ENCODE data around the gene UGT2B7. TPM values are rescaled to one million over a fixed set of nuclear protein-coding genes. Genes with fewer than 3 reads are reported as not detected.
"Not testable (repeated sequence)": the region's sequence is repeated elsewhere in the genome, so short reads cannot be mapped to it uniquely, and the experiment has no call there.

UGT2B7 gene
- total RNA-seq, 4 donors from 2014 or later: 20.5 to 42.2 (median 28.6) TPM; not detected in 1

GRCh38 chr4:69099910-69100309 is 3.6 kb downstream of the UGT2B7 start:
- DNase-seq: no peak
- Histone ChIP-seq H3K4me3 (no peak overlapping the region), H3K36me3 (no peaks in the 10 kb centered on the region), H3K27me3 (no peaks in the 10 kb centered on the region), H3K4me1 (peaks cover 0 to 8% (median 0%) of the 10 kb centered on the region in 4 donors), H3K9me3 (no peaks in the 10 kb centered on the region), H3K27ac (no peak overlapping the region)
- no peak for TF ChIP-seq POLR2A (IDR thresholded peaks at IDR 0.05)
- TF ChIP-seq, protein P1, sequence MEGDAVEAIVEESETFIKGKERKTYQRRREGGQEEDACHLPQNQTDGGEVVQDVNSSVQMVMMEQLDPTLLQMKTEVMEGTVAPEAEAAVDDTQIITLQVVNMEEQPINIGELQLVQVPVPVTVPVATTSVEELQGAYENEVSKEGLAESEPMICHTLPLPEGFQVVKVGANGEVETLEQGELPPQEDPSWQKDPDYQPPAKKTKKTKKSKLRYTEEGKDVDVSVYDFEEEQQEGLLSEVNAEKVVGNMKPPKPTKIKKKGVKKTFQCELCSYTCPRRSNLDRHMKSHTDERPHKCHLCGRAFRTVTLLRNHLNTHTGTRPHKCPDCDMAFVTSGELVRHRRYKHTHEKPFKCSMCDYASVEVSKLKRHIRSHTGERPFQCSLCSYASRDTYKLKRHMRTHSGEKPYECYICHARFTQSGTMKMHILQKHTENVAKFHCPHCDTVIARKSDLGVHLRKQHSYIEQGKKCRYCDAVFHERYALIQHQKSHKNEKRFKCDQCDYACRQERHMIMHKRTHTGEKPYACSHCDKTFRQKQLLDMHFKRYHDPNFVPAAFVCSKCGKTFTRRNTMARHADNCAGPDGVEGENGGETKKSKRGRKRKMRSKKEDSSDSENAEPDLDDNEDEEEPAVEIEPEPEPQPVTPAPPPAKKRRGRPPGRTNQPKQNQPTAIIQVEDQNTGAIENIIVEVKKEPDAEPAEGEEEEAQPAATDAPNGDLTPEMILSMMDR (IDR thresholded peaks at IDR 0.05): no peak

GRCh38 chr4:69102668-69103067 is 6.4 kb downstream of the UGT2B7 start:
- peak in 1 of 3 donors; percentile 56 for DNase-seq
- not testable (repeated sequence) for H3K27ac ChIP-seq, H3K27me3 ChIP-seq, H3K4me1 ChIP-seq, H3K4me3 ChIP-seq, H3K9me3 ChIP-seq, H3K36me3 ChIP-seq

- no peaks in the 10 kb centered on the region for H3K27me3 ChIP-seq
- no peaks in the 10 kb centered on the region for H3K4me1 ChIP-seq
- peak overlapping the region in 2 of 4 donors; percentile 36 to 58 for H3K27ac ChIP-seq
- no peak overlapping the region for H3K4me3 ChIP-seq
- H3K9me3 ChIP-seq: no peaks in the 10 kb centered on the region
- TF ChIP-seq, protein P1 (IDR thresholded peaks at IDR 0.05): no peak
- no peak for TF ChIP-seq POLR2A (IDR thresholded peaks at IDR 0.05)
- H3K36me3 ChIP-seq: no peaks in the 10 kb centered on the region
- peak in 2 of 3 donors; percentile 61 to 73 for DNase-seq
Measured at GRCh38 chr4:69104719-69105275, 8.5 kb downstream of the UGT2B7 start.

GRCh38 chr4:69115151-69115850 is 19.0 kb downstream of the UGT2B7 start:
- not testable (repeated sequence) for H3K27me3 ChIP-seq, H3K4me1 ChIP-seq, H3K9me3 ChIP-seq, H3K27ac ChIP-seq, H3K4me3 ChIP-seq, H3K36me3 ChIP-seq
- DNase-seq: peak in 1 of 3 donors; percentile 41

DNA sequence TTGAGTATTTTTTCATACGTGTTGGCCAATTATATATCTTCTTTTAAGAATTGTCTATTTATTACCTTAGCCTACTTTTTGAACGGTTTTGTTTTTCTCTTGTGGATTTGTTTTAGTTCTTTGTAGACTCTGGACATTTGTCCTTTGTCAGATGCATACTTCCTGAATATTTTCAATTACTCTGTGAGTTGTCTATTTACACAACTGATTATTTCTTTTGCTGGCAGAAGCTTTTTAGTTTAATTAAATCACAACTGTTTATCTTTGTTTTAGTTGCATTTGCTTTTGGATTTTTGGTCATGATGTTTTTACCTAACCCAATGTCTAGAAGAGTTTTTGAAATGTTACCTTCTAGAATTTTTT is 19.6 kb downstream of the UGT2B7 start:
- TF ChIP-seq POLR2A (IDR thresholded peaks at IDR 0.05): no peak
- TF ChIP-seq, protein P1 (IDR thresholded peaks at IDR 0.05): no peak
- H3K4me3 ChIP-seq: peak overlapping the region in 1 of 4 donors; percentile 26
- H3K36me3 ChIP-seq: no peaks in the 10 kb centered on the region
- H3K27me3 ChIP-seq: no peaks in the 10 kb centered on the region
- H3K4me1 ChIP-seq: no peaks in the 10 kb centered on the region
- no peak for DNase-seq
- no peaks in the 10 kb centered on the region for H3K9me3 ChIP-seq
- no peak overlapping the region for H3K27ac ChIP-seq

- H3K9me3 ChIP-seq: no peaks in the 10 kb centered on the region
- no peaks in the 10 kb centered on the region for H3K27me3 ChIP-seq
- no peak for TF ChIP-seq POLR2A (IDR thresholded peaks at IDR 0.05)
- TF ChIP-seq, protein P1 (IDR thresholded peaks at IDR 0.05): no peak
- H3K36me3 ChIP-seq: no peaks in the 10 kb centered on the region
- H3K4me3 ChIP-seq: peak overlapping the region in 2 of 4 donors; percentile 26
- H3K27ac ChIP-seq: peak overlapping the region in 1 of 4 donors; percentile 42
- no peaks in the 10 kb centered on the region for H3K4me1 ChIP-seq
- no peak for DNase-seq
Measured at GRCh38 chr4:69116645-69117321, 20.5 kb downstream of the UGT2B7 start.
